Activated naive CD4-positive, alpha-beta T cell treated with anti-CD3 and anti-CD28 coated beads, Interleukin-2, amount 50 U/mL, for 72 hours (primary cell): ENCODE data around the gene RBM6. TPM values are rescaled to one million over a fixed set of nuclear protein-coding genes. Genes with fewer than 3 reads are reported as not detected.
"Not testable (repeated sequence)": the region's sequence is repeated elsewhere in the genome, so short reads cannot be mapped to it uniquely, and the experiment has no call there.

Source experiments
- ATAC-seq, 2 donors: fragments of 150-1000 bp; cut with Tn5 transposase; 2 replicates each; pipeline ENCODE4 v1.10.0; 2021; ENCODE audit warnings: mild to moderate bottlenecking in 2 of 2, moderate library complexity in 2 of 2
- DNase-seq, 2 donors: peaks; one replicate each; pipeline ENCODE4 v3.0.0; 2021 to 2022; ENCODE audit warnings: low spot score in 2 of 2
- H3K27ac Mint-ChIP-seq, 2 donors: one replicate each; pipeline ENCODE4 v1.8.0; 2022; ENCODE audit warnings: mild to moderate bottlenecking in 2 of 2, mixed read lengths in 2 of 2
- H3K36me3 Mint-ChIP-seq, 2 donors: one replicate each; pipeline ENCODE4 v1.8.0; 2022; ENCODE audit warnings: mixed read lengths in 2 of 2
- H3K9me3 Mint-ChIP-seq, 2 donors: one replicate each; pipeline ENCODE4 v1.8.0; 2022; ENCODE audit warnings: mixed read lengths in 2 of 2
- total RNA-seq, 2 donors: library from RNA; stranded (reverse); gene quantifications; one replicate each; pipeline ENCODE4 v1.2.3, GENCODE V29; 2022

The RBM6 gene
- total RNA-seq, 2 donors from 2014 or later, result 94.6 to 168 TPM

DNA sequence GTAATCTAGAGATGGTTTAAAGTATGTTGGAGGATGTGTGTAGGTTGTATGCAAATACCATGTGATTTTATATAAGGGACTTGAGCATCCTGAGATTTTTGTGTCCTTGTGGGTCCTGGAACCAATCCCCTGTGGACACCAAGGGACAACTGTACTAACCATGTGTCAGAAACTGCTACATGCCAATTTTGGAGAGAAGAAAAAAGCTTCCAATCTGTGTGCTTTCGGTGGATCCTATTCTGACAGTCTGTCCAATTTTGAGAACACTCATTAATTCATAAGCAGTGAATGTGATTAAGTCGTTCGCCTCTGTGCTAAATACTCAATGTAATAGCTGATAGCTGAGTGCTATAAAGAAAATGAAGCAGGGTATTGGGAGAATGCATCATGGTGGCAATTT, 61.6 kb downstream of the RBM6 start:
- ATAC-seq, result no peak
- H3K27ac Mint-ChIP-seq, result no peak overlapping the region
- no peak for DNase-seq
- H3K9me3 Mint-ChIP-seq, result no peaks in the 10 kb centered on the region
- peaks cover 5 to 16% of the 10 kb centered on the region in 2 donors for H3K36me3 Mint-ChIP-seq

DNA sequence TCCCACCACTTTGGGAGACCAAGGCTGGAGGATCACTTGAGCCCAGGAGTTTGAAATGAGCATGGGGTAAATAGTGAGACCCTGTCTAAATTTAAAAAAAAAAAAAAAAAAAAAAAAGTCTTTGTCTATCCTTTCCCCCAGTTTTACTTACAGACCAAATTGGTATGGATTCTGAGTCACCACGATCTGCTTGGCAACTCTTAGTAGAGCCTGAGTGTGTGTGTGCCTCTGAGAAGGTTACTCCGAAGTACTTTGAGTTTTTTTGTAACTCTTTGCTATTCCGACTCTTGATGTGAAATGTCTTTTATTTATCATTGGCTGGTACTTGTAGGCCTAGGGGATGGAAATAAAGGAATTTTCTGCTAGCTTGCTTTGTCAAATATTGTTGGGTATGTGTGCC, 63.3 kb downstream of the RBM6 start:
- Mint-ChIP-seq H3K27ac (no peak overlapping the region), H3K36me3 (peaks cover 5 to 16% of the 10 kb centered on the region in 2 donors), H3K9me3 (no peaks in the 10 kb centered on the region)
- DNase-seq (no peak), ATAC-seq (no peak)

DNA sequence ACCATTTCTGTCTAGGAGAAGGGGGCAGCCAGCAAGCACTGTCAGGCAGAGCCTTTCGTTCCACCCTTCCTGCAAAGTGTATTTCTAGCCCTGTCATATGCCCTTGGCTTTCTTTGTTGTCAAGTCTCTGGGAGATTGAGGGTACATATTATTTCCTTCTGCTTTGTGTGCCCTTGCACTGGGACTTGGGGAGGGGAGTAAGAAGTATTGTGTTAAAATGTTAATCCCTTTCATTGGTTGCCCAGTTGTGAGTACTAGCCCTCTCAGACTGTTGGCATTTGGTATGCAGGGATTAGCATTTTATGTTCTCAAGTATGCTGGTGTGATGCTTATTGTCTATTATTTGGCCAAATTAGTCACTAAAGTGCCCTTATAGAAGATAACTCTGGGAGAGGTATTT, 63.9 kb downstream of the RBM6 start:
- H3K36me3 Mint-ChIP-seq, result peaks cover 5 to 16% of the 10 kb centered on the region in 2 donors
- no peak for DNase-seq

DNA sequence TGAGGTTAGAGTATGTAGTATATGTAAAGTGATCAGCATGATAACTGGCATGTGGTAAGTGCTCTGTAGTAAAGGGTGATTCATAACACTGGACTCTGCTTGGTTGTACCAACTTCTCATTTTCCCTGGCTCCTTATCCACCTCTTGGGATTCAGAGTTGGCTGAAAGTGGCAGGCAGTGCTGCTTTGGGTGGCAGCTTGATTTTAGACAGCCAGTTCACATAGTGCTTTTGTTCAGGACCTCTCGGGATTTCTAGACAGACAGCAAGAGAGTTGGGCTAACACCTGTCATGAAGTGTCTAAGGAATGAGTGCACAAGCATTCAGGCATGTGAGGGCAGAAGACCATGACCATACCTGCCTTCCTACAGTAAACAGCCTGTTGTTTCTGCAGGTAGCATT, 69.0 kb downstream of the RBM6 start:
- ATAC-seq, result no peak
- H3K36me3 Mint-ChIP-seq, result peaks cover 0 to 6% of the 10 kb centered on the region in 2 donors
- H3K9me3 Mint-ChIP-seq, result no peaks in the 10 kb centered on the region
- DNase-seq, result no peak
- no peak overlapping the region for H3K27ac Mint-ChIP-seq

More for the DNA sequence above, 63.9 kb downstream of the RBM6 start:
- no peak for ATAC-seq
- no peak overlapping the region for H3K27ac Mint-ChIP-seq
- no peaks in the 10 kb centered on the region for H3K9me3 Mint-ChIP-seq

DNA sequence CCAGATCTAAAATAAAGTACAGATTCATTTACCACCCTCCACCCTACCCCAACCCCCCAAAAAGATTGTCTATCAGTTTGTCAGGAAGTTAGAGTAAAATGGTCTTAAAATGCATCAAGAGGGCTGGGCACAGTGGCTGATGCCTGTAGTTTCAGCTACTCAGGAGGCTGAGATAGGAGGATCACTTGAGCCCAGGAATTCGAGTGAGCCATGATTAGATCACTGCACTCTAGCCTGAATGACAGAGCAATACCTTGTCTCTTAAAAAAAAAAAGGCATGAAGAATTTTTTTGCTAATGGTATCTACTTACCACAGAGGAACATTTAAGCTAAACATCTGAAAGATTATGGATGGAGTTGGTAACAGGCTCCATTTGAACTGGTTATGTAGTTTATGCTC, 71.0 kb downstream of the RBM6 start:
- DNase-seq (no peak), ATAC-seq (no peak)
- Mint-ChIP-seq H3K27ac (no peak overlapping the region), H3K9me3 (no peaks in the 10 kb centered on the region), H3K36me3 (peaks cover 0 to 3% of the 10 kb centered on the region in 2 donors)

DNA sequence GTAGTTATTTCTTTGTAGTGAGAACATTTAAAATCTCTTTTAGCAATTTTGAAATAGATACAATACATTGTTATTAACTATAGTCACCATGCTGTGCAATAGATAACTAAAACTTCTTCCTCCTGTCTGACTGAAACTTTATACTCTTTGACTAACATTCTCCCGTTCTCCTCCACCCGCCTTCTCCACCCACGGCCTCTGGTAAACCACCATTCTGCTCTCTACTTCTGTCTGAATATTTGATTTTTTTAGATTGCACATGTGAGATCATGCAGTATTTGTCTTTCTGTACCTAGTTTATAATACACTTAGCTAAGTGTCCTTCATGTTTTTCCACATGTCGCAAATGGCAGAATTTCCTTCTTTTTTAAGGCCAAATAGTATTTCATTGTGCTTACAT, 76.0 kb downstream of the RBM6 start:
- Mint-ChIP-seq H3K9me3 (no peaks in the 10 kb centered on the region), H3K36me3 (peaks cover 15 to 18% of the 10 kb centered on the region in 2 donors), H3K27ac (no peak overlapping the region)
- ATAC-seq, result no peak
- DNase-seq, result no peak

DNA sequence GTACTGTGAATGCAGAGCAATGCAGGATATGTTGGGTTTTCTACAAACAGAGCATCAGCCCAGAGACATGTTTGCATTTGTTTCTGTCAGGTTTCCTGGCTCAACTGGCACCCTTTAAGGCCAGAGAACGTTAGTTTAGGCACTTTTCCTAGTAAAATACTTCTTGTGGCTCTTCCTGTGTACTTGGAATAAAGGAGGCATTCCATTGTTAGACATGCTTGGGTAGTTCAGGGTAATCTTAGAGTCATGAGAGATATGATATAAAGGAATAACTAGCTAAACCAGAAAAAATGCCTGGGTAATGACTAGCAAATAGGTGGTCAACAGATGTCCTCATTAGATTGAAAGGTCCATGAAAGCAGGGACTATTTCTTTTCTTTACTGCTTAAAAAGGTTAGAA, 88.4 kb downstream of the RBM6 start:
- DNase-seq (no peak), ATAC-seq (no peak)
- Mint-ChIP-seq H3K36me3 (peaks cover 5 to 6% of the 10 kb centered on the region in 2 donors), H3K9me3 (peaks cover 0 to 5% of the 10 kb centered on the region in 2 donors), H3K27ac (no peak overlapping the region)

DNA sequence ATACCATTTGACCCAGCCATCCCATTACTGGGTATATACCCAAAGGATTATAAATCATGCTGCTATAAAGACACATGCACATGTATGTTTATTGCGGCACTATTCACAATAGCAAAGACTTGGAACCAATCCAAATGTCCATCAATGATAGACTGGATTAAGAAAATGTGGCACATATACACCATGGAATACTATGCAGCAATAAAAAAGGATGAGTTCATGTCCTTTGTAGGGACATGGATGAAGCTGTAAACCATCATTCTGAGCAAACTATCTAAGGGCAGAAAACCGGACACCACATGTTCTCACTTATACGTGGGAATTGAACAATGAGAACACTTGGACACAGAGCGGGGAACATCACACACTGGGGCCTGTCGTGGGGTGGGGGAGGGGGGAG, 91.3 kb downstream of the RBM6 start:
- H3K9me3 Mint-ChIP-seq, H3K27ac Mint-ChIP-seq, H3K36me3 Mint-ChIP-seq, ATAC-seq, DNase-seq: not testable (repeated sequence)

DNA sequence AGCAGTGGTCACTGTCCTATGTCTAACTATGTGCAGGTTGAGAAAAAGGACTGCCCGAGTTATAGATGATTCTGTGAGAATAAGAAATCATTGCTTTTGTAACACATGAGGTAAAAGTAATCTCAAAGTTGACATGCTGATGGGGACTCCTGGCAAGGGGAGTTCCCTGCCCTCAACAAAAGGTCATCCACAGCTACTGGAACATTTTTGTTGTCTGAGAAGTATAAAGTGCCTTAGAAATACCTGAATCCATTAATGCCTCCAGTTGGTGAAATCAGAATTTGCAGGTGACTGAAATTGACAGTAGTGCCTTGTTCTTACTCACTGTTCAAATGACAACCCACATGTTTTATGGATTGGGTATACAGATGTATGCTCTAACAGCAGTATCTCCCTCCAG, 105.0 kb downstream of the RBM6 start:
- DNase-seq (no peak), ATAC-seq (peak in 1 of 2 donors; percentile 81)
- H3K9me3 Mint-ChIP-seq, result no peaks in the 10 kb centered on the region
- H3K27ac Mint-ChIP-seq, result peak overlapping the region; percentile 22 to 69
- no peaks in the 10 kb centered on the region for H3K36me3 Mint-ChIP-seq

DNA sequence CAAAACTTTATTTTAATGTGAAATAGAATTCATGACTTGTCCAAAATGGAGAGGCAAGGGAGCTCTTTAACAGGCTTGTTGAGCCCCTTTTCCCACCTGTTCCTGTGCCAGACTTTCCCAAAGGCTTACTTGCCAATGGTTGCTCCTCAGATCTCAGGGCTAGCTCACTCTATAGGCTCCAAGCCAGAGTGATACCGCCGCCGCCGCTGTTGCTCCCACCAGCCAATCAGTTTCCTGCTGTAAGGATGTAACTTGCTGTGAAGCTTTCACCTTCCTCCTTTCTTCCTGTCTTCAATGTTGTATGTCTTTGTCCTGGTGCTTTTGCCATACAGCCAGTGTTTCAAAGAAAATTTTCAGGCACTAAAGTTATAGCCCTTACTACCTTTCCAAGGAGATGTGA, 107.5 kb downstream of the RBM6 start:
- no peaks in the 10 kb centered on the region for H3K36me3 Mint-ChIP-seq
- no peak for DNase-seq
- no peak for ATAC-seq
- H3K27ac Mint-ChIP-seq, result peak overlapping the region in 1 of 2 donors; percentile 7
- H3K9me3 Mint-ChIP-seq, result no peaks in the 10 kb centered on the region

DNA sequence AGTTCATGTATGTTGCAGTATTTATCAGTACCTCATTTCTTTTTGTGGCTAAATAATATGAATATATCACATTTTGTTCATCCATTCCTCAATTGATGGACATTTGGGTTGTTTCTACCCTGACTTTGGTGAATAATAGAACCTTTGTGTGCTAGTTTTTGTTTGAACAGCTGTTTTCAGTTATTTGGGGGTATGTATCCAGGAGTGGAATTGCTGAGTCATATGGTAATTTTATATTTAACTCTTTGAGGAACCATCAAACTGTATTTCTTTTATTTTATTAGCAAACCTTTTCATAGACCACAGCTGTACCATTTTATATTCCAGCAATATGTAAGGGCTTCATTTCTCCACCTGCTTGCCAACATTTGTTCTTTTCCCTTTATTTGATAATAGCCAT, 110.4 kb downstream of the RBM6 start:
- ATAC-seq (no peak), DNase-seq (no peak)
- H3K36me3 Mint-ChIP-seq, result no peaks in the 10 kb centered on the region
- H3K27ac Mint-ChIP-seq, result peak overlapping the region in 1 of 2 donors; percentile 60
- no peaks in the 10 kb centered on the region for H3K9me3 Mint-ChIP-seq

DNA sequence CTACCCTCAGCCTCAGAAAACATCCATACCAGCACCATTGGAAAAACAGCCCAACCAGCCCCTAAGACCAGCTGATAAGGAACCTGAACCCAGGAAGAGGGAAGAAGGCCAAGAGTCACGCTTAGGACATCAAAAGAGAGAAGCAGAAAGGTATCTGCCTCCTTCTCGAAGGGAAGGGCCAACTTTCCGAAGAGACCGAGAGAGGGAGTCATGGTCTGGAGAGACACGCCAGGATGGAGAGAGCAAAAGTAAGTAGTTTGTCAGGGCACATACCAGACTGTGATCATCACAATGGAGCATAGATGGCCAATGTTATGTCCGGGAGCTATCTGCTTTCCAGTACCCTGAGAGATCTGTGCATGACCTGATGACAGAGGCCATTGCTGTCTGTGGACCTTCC, 117.8 kb downstream of the RBM6 start:
- H3K9me3 Mint-ChIP-seq, result no peaks in the 10 kb centered on the region
- DNase-seq (no peak), ATAC-seq (no peak)
- peaks cover 10 to 20% of the 10 kb centered on the region in 2 donors for H3K36me3 Mint-ChIP-seq
- no peak overlapping the region for H3K27ac Mint-ChIP-seq

DNA sequence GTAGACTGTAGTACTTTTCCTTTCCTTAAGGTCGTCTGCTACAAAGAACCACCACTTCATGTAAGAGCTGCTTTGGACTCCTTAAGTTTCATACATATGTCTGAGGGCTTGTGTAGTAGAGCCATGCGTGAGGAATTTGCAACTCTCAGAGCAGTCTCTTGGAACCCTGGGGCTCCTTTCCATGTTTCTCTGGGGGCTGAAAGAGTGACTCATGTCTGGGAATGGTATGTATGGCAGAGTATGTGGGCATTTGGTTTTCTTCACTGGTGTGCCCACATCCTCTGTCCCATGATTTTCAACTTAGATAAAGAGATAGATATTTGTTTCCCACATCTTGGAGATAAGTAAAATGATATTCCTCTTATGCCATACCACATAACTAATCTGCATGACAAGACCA, 128.2 kb downstream of the RBM6 start:
- ATAC-seq, result no peak
- DNase-seq, result no peak
- H3K36me3 Mint-ChIP-seq, result peaks cover 4 to 25% of the 10 kb centered on the region in 2 donors
- no peaks in the 10 kb centered on the region for H3K9me3 Mint-ChIP-seq
- H3K27ac Mint-ChIP-seq, result peak overlapping the region in 1 of 2 donors; percentile 3

DNA sequence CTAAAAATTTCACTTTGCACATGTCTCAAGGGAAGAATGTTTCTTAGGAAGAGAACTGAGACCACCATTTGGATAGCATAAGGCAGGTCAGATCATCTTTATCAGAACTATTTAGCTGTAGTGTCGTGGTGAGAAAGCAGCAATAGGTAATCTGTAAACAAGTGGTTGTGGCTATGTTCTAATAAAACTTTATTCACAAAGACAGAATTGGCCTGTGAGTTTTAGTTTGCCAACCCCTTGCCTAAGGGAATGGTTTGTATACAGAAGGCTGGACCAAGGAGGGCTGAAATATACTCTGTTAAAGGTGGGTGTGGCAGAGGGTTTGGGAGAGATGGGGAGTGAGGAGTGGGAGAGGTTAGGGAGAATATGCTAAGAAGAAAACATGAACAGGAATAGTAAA, 138.1 kb downstream of the RBM6 start:
- peaks cover 14 to 19% of the 10 kb centered on the region in 2 donors for H3K36me3 Mint-ChIP-seq
- H3K27ac Mint-ChIP-seq, result peak overlapping the region; percentile 74 to 85
- DNase-seq (no peak), ATAC-seq (no peak)
- H3K9me3 Mint-ChIP-seq, result no peaks in the 10 kb centered on the region

DNA sequence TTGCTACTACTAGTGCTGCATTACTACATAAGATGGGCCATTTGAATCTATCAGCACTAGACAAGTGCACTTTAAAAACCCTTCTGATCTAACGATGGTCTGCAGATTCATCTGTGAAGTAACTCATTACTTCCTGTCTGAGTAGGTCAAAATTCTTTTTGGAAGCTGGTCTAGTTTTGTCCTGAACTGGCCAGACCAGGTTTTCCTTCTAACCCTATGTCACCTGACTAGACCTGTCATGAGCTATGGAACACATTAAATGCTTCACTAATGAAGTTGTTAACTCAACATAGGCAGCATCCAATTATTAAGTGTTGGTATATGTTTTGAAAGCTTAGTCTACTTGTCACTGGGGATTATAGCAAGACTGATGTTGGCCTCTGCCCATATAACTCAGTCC, 138.7 kb downstream of the RBM6 start:
- no peak for DNase-seq
- H3K9me3 Mint-ChIP-seq, result no peaks in the 10 kb centered on the region
- ATAC-seq, result no peak
- no peak overlapping the region for H3K27ac Mint-ChIP-seq
- peaks cover 14 to 16% of the 10 kb centered on the region in 2 donors for H3K36me3 Mint-ChIP-seq

DNA sequence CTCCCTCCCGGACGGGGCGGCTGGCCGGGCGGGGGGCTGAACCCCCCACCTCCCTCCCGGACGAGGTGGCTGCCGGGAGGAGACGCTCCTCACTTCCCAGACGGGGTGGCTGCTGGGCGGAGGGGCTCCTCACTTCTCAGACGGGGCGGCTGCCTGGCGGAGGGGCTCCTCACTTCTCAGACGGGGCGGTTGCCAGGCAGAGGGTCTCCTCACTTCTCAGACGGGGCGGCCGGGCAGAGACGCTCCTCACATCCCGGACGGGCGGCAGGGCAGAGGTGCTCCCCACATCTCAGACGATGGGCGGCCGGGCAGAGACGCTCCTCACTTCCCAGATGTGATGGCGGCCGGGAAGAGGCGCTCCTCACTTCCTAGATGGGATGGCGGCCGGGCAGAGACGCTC, 145.0 kb downstream of the RBM6 start:
- DNase-seq, H3K9me3 Mint-ChIP-seq, ATAC-seq, H3K27ac Mint-ChIP-seq: not testable (repeated sequence)
- peaks cover 13 to 16% of the 10 kb centered on the region in 2 donors for H3K36me3 Mint-ChIP-seq

DNA sequence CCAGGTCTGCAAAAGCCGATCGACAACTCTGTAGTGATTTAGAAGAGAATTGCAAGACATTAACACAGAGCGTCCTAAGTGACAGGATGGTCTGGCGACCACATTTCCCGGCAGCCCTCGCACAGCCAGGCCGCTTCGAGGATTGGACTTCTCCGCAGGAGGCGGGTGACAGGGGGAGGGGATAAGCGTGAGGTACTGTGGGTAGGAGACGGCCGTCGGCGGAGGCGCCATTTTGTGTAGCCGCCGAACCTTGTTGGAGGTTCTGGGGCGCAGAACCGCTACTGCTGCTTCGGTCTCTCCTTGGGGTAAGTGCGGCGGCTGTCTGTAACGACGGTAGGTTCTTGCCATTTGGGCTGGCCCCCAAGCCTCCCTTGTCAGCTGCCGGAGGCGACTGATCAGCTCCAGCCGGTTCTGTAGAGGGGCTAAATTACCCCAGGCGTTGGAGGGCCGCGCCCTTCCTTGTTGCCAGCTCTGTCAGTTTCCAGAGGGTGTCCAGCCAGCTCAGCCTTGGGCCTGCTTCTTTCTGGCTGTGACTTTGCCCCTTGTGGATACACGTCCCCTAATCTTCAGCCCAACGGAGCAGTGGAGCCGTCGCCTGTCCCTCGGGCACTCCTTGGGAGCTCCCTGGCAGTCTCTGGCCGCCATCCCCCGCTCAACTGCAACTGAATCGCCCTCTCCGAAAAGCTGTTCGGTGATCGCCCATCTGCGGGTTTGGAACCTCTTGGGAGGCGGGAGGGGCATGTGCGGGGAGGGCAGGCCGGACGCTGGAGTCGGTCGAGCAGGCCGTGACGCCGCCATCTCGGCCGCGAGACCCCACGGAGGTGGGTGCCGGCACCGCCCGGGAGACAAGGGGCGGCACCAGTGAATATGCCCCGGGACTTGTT, 149.0 kb downstream of the RBM6 start, which contains the start of gene RBM5:
RBM5 (plus strand) TSS at position 195 of the 884 bp plus-strand sequence. CDS start 1,516 bp downstream, outside the sequence.
- DNase-seq (peak; percentile 90 to 91), ATAC-seq (peak; percentile 100)
- Mint-ChIP-seq H3K9me3 (no peaks in the 10 kb centered on the region), H3K27ac (peak within 1 kb of the TSS; percentile 98 to 100), H3K36me3 (peaks cover 33 to 39% of the 10 kb centered on the region in 2 donors)

DNA sequence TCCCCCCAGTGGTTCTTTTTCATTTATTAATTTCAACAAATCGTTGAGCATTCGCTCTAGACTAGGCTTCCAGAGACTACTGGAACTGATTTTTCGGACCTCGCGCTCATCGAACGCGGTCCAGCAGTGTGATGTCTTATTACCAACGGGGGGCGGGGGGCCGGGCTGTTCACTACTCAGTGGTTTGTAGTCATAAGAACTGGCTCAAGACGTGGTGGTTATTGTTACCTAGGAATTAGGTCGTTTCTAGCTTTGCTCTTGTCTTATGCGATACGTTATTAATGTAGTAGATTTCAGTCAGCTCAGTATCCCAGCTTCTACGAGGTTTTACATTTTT, 149.6 kb downstream of the RBM6 start:
- Mint-ChIP-seq H3K27ac (peak overlapping the region; percentile 98 to 100), H3K36me3 (peaks cover 33 to 41% of the 10 kb centered on the region in 2 donors), H3K9me3 (no peaks in the 10 kb centered on the region)
- DNase-seq, result no peak
- ATAC-seq, result peak in 1 of 2 donors; percentile 8
